GM04504 (cell line): ENCODE results near the gene FBN2.
"Not testable (repeated sequence)": the region's sequence is repeated elsewhere in the genome, so short reads cannot be mapped to it uniquely, and the experiment has no call there.

Source experiments
- DNase-seq: peaks from one replicate; pipeline ENCODE4 v3.0.0-alpha.2; 2012; ENCODE audit warnings: low read depth

Gene FBN2

GRCh38 chr5:128534726-128535125, 3.3 kb downstream of the FBN2 start:
- no peak for DNase-seq

- no peak for DNase-seq
Measured at GRCh38 chr5:128532776-128533175, 5.3 kb downstream of the FBN2 start.

GRCh38 chr5:128532127-128532526, 5.9 kb downstream of the FBN2 start:
- no peak for DNase-seq

GRCh38 chr5:128528637-128529255, 9.3 kb downstream of the FBN2 start:
- no peak for DNase-seq

- DNase-seq = no peak
Measured at GRCh38 chr5:128528126-128528525, 9.9 kb downstream of the FBN2 start.

- no peak for DNase-seq
Measured at GRCh38 chr5:128527077-128527476, 11.0 kb downstream of the FBN2 start.

- no peak for DNase-seq
Measured at GRCh38 chr5:128522336-128522735, 15.7 kb downstream of the FBN2 start.

- DNase-seq = no peak
Measured at GRCh38 chr5:128519827-128520226, 18.2 kb downstream of the FBN2 start.

GRCh38 chr5:128516978-128517377, 21.1 kb downstream of the FBN2 start:
- no peak for DNase-seq

- no peak for DNase-seq
Measured at GRCh38 chr5:128513806-128514205, 24.2 kb downstream of the FBN2 start.

- DNase-seq = no peak
Measured at GRCh38 chr5:128512894-128513293, 25.2 kb downstream of the FBN2 start.

GRCh38 chr5:128506643-128507042, 31.4 kb downstream of the FBN2 start:
- no peak for DNase-seq

- not testable (repeated sequence) for DNase-seq
Measured at GRCh38 chr5:128503727-128504126, 34.3 kb downstream of the FBN2 start.

GRCh38 chr5:128498844-128499455, 39.1 kb downstream of the FBN2 start:
- peak; percentile 3 for DNase-seq

- DNase-seq = no peak
Measured at GRCh38 chr5:128494516-128494915, 43.5 kb downstream of the FBN2 start.

GRCh38 chr5:128493657-128494329, 44.3 kb downstream of the FBN2 start:
- no peak for DNase-seq

GRCh38 chr5:128491291-128491690, 46.8 kb downstream of the FBN2 start:
- no peak for DNase-seq

GRCh38 chr5:128490761-128491160, 47.3 kb downstream of the FBN2 start:
- DNase-seq = no peak

- DNase-seq = no peak
Measured at GRCh38 chr5:128487041-128487440, 51.0 kb downstream of the FBN2 start.

- no peak for DNase-seq
Measured at GRCh38 chr5:128483738-128484137, 54.3 kb downstream of the FBN2 start.

- DNase-seq = no peak
Measured at GRCh38 chr5:128480906-128481633, 57.0 kb downstream of the FBN2 start.

GRCh38 chr5:128480158-128480557, 57.9 kb downstream of the FBN2 start:
- no peak for DNase-seq
